GM18867 (cell line): ENCODE measurements around the gene NT5C2.
"Not testable (repeated sequence)": the region's sequence is repeated elsewhere in the genome, so short reads cannot be mapped to it uniquely, and the experiment has no call there.

Experiments used
- ATAC-seq: cut with Tn5 transposase; IDR thresholded peaks from one replicate; pipeline ENCODE4 v1.9.1; 2021; ENCODE audit warnings: mild to moderate bottlenecking, moderate library complexity; ENCODE audit not compliant: unreplicated experiment

NT5C2 gene

DNA sequence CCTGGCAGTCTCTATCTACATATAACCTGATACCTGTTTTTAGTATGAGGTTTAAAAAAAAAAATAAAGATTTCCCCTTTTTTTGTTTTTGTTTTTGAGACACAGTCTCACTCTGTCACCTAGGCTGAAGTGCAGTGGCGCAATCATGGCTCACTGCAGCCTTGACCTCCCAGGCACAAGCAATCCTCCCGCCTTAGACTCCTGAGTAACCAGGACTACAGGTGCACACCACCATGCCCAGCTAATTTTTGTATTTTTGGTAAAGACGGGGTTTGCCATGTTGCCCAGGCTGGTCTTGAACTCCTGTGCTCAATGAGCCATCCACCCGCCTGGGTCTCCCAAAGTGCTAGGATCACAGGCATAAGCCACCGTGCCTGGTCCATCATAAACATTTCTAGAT is 25.5 kb downstream of the NT5C2 start:
- ATAC-seq: not testable (repeated sequence)

DNA sequence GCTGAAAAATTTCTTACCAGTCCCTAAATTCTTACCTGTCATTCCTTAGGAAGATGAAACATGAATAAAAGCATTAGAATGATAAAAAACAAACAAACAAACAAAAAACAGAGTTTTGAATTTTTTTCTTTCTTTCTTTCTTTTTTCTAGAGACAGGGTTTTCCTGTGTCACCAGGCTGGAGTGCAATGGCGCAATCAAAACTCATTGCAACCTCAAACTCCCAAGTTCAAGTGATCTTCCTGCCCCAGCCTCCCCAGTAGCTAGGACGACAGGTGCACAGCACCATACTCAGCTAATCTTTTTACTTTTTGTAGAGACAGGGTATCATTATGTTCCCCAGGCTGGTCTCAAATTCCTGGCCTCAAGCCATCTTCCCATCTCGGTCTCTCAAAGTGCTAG is 26.5 kb downstream of the NT5C2 start:
- no peak for ATAC-seq

DNA sequence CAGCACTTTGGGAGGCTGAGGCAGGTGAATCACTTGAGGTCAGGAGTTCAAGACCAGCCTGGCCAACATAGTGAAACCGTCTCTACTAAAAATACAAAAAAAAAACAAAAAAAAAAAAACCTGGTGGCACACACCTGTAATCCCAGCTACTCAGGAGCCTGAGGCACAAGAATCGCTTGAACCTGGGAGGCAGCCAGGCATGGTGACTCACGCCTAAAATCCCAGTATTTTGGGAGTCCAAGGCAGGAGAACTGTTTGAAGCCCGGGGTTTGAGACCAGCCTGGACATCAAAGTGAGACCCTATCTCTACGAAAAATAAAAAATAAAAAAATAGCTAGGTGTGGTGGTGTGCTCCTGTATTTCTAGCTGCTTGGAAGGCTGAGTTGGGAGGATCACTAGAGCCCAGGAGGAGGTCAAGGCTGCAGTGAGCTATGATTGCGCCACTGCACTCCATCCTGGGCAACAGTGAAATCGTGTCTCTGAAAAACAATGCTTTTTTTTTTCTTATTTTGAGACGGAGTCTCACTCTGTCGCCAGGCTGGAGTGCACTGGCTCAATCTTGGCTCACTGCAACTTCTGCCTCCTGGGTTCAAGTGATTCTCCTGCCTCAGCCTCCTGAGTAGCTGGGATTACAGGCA is 29.2 kb downstream of the NT5C2 start:
- ATAC-seq: not testable (repeated sequence)

DNA sequence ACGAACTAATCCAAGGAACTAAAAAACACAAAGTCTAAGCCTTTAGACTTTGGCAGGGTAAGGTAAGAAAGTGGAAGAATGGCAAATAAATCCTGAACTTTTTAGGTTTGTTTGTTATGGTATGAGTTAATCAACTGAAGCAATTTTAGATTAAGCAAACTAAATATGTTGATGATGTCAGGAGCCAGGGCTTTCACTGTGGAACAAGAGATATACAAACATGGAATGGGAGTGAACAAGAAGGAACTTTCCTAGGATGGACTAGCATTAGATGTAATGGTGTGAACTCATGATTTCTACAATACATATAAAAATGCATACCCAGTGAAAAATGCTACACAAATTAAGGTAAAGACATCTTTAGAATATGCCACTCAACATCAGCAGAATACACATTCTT is 35.8 kb downstream of the NT5C2 start:
- ATAC-seq: no peak

DNA sequence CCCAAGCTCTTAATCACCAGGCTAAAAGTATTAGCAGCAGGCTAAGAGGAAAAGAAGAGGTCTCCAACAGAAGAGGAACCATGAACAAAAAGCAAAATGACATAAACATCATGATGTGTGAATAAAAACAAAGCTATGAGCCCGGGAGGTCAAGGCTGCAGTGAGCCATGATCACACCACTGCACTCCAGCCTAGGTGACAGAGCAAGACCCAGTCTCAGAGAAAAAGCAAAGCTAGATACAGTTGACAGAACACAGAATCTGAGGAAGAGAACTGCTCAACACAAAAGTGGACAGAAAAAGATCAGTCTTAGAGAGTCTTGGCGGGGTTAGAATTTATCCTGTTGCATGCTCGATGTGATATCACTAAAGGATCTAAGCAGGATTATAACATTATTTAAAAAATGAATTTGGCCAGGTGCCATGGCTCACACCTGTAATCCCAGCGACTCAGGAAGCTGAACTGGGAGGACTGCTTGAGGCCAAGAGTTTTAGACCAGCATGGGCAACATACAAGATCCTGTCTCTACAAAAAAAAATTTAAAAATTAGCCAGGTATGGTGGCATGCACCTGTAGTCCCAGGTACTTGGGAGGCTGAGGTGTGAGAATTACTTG is 37.5 kb downstream of the NT5C2 start:
- no peak for ATAC-seq

DNA sequence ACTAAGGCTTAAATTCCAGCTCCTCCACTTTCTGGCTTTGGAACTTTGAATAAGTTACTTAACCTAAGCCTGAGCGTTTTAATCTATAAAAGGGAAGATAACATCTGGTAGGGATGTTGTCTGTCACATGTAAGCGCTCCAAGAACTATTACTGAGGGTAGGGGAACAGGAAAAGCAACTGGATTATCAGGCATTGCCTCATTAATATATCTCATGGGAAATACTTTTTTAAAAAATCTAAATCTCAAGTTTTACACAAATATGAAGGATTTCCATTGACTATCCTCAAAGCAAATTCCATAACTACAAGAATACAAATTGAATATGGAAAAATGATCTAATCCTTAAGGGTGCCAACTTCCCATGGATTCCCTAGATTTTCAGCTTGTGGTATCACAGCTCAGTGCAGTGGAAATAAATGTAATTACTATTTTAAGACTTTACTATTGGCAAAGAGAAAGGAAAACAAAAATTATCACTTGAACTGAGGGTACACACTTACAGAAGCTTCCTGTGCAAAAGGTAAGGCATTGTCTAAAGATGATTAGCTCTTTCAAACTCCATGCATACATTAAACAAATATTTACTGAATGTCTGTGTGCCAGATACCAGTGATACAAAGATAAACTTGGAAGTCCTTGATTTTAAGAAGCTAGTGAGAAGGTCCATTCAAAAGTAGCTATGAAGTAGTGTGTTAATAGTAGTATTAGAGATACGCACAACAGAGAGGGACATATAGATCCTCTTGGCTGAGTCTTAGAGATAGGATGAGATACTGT is 38.4 kb downstream of the NT5C2 start:
- no peak for ATAC-seq

DNA sequence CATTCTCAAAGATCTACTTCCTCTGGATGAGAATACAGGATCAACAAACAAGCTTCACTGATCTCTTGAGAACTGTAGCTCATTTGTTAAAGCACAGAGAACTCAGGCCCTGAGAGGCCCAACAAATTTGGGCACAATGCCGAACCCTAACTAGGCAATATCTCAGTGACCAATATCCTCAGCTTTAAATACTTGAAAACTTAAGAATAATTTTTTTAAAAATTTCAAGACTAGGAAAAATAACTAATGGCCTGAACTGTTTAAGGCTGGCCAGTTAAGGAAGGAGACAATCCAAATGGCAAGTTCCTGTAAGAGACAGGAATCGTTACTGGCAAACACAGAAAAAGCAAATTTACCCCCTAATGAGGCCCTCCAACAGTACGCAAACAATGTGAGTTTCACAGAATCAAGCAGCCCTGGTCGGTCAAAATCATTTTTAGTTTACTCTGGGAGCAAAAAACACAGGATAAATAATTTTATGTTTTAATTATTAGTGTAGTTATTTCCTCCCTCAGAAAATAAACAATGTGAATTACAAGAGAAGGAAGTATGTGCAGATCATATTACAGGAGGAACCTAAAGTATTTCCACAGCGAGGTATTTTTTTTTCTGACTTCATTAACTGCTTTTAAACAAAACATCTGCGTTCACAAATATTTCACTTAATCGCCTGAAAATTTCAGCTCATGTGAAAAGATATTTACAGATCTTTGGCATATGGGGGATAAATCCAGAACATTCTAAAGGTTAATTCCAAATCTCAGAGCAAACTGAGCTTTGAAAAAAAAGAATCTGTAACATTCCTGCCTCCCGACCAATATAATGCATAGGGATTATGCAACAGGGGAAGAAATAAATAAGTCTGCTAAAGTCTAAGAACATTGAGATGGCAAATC is 39.5 kb downstream of the NT5C2 start:
- no peak for ATAC-seq

DNA sequence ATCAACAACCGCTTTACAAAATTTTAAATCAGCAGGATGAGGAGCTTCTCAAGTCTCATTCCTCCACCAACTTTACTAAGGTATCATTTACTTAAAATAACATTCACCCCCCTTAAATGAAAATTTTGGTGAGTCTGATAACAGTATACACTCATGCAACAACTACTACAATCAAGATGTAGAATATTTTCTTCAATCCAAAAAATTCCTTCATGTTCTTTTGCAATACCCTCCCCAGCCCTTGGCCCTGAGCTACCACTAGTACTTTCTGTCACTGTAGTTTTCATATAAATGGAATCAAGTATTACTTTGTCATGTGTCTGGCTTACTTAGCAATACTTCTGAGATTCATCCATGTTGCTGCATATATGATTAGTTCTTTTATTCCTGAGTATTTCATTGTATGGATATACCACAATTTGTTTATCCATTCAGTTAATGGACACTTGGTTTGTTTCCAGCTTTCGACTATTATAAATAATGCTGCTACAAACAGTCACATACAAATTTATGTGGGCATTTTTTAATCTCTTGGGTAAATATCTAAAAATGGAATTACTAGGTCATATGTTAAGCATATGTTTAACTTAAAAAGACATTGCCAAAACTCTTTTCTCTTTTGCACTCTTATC is 43.0 kb downstream of the NT5C2 start:
- no peak for ATAC-seq

DNA sequence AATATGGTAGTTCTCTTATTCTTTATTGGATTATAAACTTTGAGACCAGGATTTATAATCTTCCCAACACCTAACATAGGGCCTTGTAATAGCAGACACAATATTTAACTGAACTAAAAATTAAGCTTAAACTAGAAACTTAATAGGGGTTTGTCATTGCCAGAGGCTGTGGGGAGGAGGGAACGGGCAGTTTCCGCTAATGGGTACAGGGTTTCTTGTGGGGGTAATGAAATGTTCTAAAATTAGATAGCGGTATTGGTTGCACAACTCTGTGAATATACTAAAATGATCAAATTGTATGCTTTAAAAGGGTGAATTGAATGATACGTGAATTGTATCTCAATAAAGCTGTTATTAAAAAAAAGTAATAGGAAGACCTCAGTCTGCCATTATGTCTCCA is 45.4 kb downstream of the NT5C2 start:
- no peak for ATAC-seq

DNA sequence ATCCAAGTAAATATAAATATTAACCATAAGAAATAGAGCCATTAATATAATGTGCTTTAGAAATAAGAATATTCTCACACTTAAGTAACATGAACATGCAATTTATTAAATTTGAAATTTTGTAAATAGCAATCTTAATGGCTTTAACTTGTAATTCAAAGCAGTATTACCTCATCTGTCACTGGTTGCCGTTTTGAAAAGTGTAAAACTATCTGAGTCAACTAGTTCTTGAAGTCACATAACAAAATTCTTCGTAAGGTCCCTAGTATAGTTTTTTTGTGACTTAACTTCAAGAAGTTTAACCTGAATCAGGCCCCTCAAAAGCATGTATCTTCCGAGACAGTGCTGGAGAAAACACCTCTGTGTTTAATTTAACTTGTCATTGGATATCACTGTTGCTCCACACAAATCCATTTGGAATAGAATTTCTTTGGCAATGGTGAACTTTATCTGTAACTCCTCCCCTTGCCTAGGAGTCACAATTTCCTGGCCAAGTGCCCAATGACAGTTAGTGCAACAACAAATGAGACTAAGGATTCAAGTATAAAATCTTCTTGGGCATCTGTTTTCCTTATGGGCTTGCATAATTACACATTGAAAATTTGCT is 47.1 kb downstream of the NT5C2 start:
- ATAC-seq: no peak

DNA sequence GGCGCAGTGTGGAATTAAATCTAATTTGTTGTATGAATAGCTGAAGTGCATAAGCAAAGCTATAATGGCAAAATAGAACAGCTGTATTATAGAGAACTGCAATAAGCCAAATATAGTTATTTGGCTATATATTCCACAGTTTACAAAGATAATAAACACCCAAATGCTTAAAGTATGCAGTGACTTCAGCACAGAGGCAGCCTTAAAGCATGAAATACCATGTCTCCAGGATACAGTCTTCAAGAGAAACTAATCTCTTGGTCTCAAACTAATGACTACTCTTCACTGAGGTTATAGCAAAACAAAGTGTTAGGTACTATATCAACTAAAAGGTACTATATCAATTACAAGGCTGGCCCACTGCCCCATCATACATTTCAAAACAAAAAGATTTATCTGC is 48.0 kb downstream of the NT5C2 start:
- ATAC-seq: no peak

DNA sequence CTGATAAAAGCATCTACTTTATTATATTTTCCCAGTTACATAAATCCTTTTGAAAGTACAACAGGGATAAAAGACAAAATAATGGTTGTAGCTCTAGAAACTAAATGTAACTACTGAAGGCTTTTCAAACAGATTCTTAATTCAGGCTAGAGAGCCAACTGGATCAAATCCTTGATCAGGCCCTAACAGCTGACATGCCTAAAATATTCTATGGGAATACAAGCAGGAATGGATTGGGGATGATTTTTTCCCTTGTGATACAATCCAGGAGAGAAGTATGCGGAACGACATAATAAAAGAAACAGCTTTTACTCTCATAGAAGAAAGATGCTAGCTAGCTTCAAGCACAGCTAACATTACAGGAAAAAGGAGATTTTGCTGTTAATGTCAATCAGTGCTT is 49.0 kb downstream of the NT5C2 start:
- no peak for ATAC-seq

DNA sequence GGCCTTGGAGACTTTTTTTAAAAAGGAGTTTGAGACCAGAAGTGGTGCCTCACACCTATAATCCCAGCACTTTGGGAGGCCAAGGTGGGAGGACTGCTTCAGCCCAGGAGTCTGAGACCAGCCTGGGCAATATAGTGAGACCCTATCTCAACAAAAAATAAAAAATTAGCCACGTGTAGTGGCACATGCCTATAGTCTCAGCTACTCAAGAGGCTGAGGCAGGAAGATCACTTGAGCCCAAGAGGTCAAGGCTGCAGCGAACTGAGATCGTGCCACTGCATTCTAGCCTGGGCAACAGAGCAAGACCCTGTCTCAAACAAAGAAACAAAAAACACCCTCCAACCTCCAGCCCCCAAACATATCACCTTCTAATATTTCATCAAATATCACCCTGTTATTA is 49.4 kb downstream of the NT5C2 start:
- ATAC-seq: not testable (repeated sequence)

DNA sequence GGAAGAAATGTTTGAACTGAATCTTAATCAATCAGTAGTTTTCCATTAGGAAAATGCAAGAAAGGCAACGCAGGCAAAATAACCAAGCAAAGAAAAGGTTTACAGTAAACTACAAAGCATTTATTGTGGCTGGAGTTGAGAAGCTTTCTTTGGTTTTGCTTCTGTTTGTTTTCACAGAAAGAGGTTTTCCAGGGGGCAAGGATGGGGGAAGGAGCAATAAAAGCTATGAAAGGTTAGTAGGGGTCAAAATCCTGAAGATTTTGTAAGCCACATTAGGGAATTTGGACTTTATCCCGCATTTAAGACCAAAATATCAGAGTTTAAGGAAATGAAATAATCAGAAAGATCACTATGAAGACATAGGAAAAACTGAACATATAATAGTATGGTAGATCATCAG is 51.1 kb downstream of the NT5C2 start:
- no peak for ATAC-seq

DNA sequence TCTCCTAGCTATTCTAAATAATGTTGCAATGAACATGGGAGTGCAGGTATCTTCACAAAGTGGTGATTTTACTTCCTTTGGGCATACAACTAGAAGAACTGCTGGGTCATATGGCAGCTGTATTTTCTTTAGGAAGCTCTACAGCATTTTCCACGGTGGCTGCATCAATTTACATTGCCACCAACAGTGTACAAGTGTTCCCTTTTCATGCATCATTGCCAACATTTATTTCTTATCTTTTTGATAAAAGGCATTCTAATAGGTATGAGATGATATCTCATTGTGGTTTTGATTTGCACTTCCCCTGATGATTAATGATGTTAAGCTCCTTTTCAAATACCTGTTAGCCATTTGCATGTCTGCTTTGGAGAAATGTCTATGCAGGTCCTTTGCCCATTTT is 52.6 kb downstream of the NT5C2 start:
- ATAC-seq: no peak

DNA sequence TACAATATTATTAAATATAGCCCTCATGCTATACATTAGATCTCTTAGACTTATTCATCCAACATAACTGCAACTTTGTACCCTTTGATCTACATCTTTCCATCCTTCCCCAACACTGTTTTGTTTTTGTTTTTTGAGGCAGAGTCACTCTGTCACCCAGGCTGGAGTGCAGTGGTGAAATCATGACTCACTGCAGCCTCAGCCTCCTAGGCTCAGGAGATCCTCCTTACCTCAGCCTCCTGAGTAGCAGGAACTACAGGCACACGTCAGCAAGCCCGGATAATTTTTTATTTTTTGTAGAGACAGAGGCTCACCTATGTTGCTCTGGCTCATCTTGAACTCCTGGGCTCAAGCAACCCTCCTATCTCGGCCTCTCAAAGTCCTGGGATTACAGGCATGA is 53.3 kb downstream of the NT5C2 start:
- no peak for ATAC-seq

DNA sequence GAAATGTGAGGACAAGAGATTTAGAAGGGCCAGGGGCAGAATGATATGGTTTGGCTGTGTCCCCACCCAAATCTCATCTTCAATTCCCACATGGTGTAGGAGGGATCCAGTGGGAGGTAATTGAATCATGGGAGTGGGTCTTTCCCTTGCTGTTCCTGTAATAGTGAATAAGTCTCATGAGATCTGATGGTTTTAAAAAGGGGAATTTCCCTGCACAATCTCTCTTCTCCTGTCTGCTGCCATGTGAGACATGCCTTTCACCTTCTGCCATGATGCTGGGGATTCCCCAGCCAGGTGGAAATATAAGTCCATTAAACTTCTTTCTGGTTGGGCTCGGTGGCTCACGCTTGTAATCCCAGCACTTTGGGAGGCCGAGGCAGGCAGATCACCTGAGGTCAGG is 57.9 kb downstream of the NT5C2 start:
- ATAC-seq: not testable (repeated sequence)

DNA sequence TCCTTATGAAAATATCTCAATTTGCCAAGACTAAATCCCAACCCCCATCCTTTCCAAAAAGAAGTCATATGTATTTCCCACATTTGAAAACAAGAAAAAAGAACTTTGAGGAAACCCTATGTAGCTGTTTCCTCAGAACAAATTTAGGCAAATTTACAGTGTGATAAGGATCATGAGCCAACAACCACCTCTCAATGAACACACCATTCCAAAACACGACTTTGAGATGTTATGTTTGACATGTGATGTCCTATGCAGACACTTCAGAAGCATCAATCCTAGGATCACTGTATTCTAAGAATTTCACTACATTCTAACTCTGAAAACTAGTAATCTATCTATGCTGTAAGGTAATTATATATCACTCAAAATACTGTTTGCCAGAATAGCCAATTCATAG is 62.2 kb downstream of the NT5C2 start:
- no peak for ATAC-seq

DNA sequence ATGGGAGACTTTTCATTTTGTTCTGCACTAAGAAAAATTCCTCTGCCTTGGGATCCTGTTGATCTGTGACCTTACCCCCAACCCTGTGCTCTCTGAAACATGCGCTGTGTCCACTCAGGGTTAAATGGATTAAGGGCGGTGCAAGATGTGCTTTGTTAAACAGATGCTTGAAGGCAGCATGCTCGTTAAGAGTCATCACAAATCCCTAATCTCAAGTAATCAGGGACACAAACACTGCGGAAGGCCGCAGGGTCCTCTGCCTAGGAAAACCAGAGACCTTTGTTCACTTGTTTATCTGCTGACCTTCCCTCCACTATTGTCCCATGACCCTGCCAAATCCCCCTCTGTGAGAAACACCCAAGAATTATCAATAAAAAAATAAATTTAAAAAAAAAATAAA is 62.9 kb downstream of the NT5C2 start:
- ATAC-seq: not testable (repeated sequence)

DNA sequence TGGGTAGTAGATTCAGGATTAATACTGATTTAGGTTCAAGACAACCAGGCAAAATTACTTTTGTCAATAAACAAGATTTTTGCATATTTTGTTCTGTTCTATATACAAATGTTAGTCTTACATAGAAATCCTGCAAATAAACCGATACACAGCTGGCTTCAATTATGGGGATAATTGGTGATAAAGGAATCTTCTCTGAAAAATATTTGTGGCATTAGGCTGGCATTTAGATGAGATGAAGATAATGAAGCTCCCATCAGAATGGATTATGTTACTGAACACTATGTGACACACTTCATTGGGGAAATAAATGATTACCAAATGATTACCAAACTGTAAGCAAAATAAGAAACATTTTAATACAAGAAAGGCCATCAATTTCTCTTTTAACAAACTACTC is 65.8 kb downstream of the NT5C2 start:
- no peak for ATAC-seq
